HS-5 (cell line): ENCODE measurements around the gene OR2M4.
"Not testable (repeated sequence)": the region's sequence is repeated elsewhere in the genome, so short reads cannot be mapped to it uniquely, and the experiment has no call there.

Source experiments
- DNase-seq: peaks from one replicate; pipeline ENCODE4 v3.0.0-alpha.2; 2012; ENCODE audit warnings: low read depth

Gene OR2M4

GRCh38 chr1:248231117-248231516 is at the start of gene OR2M4:
Gene OR2M4, plus strand, starts transcription at chr1:248231417. Its CDS starts 7,512 bp downstream, at chr1:248238929.
- no peak for DNase-seq

GRCh38 chr1:248183996-248184395 is 47.2 kb upstream of the OR2M4 start:
- DNase-seq, result no peak

- no peak for DNase-seq
Measured at GRCh38 chr1:248187363-248187762, 43.9 kb upstream of the OR2M4 start.

- DNase-seq, result no peak
Measured at GRCh38 chr1:248189026-248189425, 42.2 kb upstream of the OR2M4 start.

DNA sequence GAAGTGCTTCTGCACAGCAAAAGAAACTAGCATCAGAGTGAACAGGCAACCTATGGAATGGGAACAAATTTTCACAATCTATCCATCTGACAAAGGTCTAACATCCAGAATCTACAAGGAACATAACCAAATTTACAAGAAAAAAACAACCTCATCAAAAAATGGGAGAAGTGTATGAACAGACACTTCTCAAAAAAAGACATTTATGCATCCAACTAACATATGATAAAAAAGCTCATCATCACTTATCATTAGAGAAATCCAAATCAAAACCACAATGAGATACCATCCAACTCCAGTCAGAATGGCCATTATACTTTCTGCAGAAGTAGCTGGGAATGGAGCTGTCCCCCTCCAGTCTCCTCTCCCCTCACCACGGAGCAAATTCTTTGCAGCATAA is 37.1 kb upstream of the OR2M4 start:
- no peak for DNase-seq

- DNase-seq, result no peak
Measured at GRCh38 chr1:248196965-248197364, 34.3 kb upstream of the OR2M4 start, which contains the start of gene OR2M3. Gene OR2M3, plus strand, starts transcription at chr1:248197265. Its CDS starts 5,803 bp downstream, at chr1:248203068.

GRCh38 chr1:248215880-248216279 is 15.3 kb upstream of the OR2M4 start:
- DNase-seq, result no peak

DNA sequence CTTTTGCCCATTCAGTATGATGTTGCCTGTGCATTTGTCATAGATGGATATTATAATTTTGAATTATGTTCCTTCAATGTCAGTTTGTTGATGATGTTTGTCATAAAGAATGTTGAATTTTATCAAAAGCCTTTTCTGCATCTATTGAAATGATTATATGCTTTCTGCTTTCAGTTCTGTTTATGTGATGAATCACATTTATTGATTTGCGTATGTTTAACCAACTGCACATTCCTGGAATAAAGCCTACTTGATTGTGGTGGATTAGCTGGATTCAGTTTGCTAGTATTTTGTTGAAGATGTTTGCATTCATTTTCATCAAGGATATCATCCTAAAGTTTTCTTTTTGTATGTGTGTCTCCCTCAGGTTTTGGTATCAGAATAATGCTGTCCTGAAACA is 5.7 kb upstream of the OR2M4 start:
- no peak for DNase-seq

DNA sequence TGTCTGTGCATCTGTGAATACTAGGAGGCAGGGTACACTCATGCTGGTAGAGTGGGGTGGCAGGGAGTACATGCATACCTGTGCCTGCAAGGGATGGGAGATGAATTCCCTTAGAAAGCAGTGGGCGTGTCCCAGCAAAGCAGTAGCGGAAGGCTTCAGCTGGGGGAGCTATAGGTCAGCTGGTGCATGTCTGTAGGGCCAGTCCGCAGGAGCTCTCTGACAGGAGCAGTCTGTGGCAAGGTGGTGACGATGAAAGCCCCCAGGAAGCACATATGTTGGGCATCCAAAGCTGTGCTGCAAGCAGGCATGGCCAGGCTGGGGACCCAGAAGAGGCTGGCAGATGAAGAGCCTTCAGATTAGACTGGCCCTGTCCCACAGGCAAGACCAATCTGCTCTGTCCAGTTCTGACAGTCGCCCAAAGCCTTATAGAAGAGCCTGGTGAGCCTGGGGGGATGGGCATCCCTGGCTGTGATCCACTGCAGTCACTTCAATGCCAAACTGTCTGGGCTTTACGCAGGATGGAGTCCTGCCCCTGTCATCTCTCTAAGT is 1.8 kb upstream of the OR2M4 start:
- no peak for DNase-seq

DNA sequence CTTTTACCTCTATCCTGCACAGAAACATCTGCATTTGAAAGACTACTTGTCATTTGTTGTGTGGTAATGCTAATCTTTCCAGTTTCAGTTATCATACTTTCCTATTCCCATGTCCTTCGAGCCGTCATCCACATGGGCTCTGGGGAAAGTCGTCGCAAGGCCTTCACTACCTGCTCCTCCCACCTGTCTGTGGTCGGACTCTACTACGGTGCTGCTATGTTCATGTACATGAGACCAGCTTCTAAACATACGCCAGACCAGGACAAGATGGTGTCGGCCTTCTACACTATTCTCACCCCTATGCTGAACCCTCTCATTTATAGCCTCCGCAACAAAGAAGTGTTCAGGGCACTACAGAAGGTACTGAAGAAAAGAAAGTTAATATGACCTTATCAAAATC is 8.3 kb downstream of the OR2M4 start:
- DNase-seq, result no peak

DNA sequence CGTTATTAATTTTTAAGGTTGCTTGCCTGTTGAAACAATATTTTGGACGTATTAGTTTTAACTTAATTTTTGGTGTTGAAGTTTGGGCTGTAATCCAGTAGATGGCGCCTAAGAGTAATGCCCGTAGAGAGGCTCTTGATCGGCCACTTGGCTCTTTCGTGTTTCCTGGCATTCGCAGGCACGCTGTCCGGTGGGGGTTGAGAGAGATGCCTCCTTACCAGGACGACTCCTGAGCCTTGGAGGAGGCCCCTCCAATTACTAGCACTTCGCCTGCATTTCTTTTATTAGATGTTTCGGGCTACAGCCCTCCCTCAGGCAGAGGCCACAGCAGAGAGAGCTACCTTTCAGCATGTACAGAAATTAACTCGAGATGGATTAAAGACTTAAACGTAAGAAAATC is 12.0 kb downstream of the OR2M4 start:
- no peak for DNase-seq

DNA sequence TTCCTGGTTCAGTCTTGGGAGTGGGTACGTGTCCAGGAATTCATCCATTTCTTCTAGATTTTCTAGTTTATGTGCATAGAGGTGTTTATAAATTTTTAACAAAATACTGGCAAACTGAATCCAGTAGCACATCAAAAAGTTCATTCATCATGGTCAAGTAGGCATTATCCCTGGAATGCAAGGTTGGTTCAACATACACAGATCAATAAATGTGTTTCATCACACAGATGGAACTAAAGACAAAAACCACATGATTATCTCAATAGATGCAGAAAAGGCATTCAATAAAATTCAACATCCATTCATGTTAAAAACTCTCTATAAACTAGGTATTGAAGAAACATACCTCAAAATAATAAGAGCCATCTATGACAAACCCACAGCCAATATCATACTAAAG is 28.1 kb downstream of the OR2M4 start:
- DNase-seq, result not testable (repeated sequence)

DNA sequence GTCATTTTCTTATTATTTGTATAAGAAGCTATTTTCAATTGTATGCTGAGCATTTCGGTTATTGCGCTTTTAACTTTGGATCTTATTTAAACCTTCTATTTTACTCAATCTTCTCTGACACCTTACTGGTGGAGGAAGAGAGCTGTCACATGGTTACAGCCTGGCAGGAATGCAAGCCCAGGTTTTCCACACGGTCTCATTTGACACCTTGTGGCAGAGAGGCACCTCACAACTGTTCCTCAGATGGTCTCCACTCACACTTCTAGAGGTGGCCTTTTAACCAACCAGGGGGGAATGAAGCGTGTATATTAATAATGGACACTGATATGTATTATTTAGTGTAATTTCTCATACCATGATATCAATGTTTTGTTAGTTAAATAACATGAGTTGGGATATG is 37.0 kb downstream of the OR2M4 start:
- no peak for DNase-seq

- not testable (repeated sequence) for DNase-seq
Measured at GRCh38 chr1:248273225-248273624, 42.0 kb downstream of the OR2M4 start.

DNA sequence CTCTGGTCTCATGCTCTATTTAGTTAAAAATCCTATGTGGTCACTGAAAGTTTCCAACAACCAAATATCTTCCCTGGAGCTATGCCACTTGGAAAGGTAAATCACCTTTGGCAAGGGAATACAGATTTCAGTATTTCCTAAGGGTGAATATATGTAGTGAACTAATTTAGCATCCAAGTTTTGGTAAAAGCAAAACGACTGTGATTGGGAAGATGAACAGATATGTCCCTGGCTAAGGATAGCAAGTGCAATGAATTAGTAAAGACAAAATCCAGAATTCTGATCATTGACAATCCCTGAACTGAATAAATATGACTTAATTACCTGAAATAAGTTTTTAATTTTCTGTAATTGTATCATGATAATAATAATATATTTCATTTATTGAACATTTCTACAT is 46.7 kb downstream of the OR2M4 start, which contains the start of gene OR2T33:
OR2T33 (minus strand) TSS at position 101 of the 400 bp plus-strand sequence. CDS start 4,162 bp downstream, outside the sequence.
- no peak for DNase-seq

DNA sequence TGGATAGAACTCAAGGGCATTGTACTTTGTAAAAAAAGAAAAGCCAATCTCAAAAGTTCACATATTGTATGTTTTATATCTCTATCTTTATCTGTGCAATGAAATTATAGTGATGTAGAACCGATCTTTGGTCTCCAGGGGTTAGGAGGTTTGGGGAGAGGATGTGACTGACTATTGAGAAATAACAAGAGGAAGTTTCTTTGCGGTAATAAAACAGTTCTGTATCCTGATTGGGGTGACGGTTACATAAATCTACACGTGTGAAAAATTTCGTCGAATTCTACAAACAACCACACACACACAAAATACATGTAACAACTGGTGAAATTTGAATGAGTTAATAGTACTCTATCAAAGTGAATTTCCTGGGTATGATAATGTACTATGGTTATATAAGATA is 57.2 kb downstream of the OR2M4 start:
- no peak for DNase-seq
